ENCODE data around the gene KIR2DL1.
"Not testable (repeated sequence)": the region's sequence is repeated elsewhere in the genome, so short reads cannot be mapped to it uniquely, and the experiment has no call there.

Gene KIR2DL1

DNA sequence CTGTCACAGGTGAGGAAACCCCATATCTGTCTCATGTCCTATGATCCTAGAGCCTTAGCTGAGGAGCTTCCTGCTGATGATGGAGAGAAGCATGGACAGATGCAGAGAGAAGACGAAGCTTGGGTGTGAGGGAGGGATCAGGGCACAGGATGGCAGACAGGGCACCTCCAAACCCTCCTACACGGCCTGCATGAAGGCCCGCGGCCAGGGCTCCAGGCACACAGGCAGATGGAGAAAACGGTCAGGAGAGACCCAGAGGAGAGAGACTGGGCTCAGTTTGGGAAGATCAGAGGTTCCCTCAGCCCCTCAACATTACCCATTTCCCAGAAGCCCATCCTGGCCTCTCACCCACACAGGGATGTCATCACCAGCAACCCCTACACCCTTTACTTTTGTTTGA, 25.5 kb upstream of the KIR2DL1 start:
- not testable (repeated sequence) for H2BK12ac ChIP-seq (ENCODE audit: low read length); H3K27me3 ChIP-seq (ENCODE audit: control insufficient read depth in 3 of 3, insufficient read depth in 3 of 3, low read depth in 1 of 3, low read length in 3 of 3); H2BK5ac ChIP-seq (ENCODE audit: low read length); H3K4me3 ChIP-seq (ENCODE audit: low read length in 2 of 2); H3K14ac ChIP-seq (ENCODE audit: low read length); H3K79me1 ChIP-seq (ENCODE audit: low read depth, low read length); H3K23ac ChIP-seq (ENCODE audit: low read depth, low read length, poor library complexity); H2AFZ ChIP-seq (ENCODE audit: low read length); H3K36me3 ChIP-seq (replicated peaks in 1 of 2; ENCODE audit: control insufficient read depth in 2 of 2, insufficient read depth in 2 of 2, low read length in 2 of 2); H3K27ac ChIP-seq (replicated peaks; ENCODE audit: low read length); H4K91ac ChIP-seq (ENCODE audit: low read depth, low read length, poor library complexity); H2BK15ac ChIP-seq (ENCODE audit: low read length); H4K8ac ChIP-seq (ENCODE audit: low read depth, low read length); H3K9me3 ChIP-seq (replicated peaks in 1 of 2; ENCODE audit: control insufficient read depth in 2 of 2, insufficient read depth in 1 of 2, low read depth in 1 of 2, low read length in 2 of 2); H3K4ac ChIP-seq (ENCODE audit: low read length); H2AK5ac ChIP-seq (ENCODE audit: low read depth, low read length); H3K18ac ChIP-seq (ENCODE audit: low read length); DNase-seq (ENCODE audit: low spot score); H3K9ac ChIP-seq (ENCODE audit: low read depth, low read length, poor library complexity); H3K4me2 ChIP-seq (ENCODE audit: insufficient read depth, low read length, poor library complexity, severe bottlenecking); H3K4me1 ChIP-seq (ENCODE audit: control insufficient read depth in 2 of 2, insufficient read depth in 1 of 2, low read depth in 1 of 2, low read length in 2 of 2); H2BK120ac ChIP-seq (ENCODE audit: low read depth, low read length)
- WGBS, 2 donors (ENCODE audit: extremely low coverage in 2 of 2, insufficient read length in 2 of 2, insufficient replicate concordance in 1 of 2) = no CpG with 5 or more reads among the region's 5 CpGs

DNA sequence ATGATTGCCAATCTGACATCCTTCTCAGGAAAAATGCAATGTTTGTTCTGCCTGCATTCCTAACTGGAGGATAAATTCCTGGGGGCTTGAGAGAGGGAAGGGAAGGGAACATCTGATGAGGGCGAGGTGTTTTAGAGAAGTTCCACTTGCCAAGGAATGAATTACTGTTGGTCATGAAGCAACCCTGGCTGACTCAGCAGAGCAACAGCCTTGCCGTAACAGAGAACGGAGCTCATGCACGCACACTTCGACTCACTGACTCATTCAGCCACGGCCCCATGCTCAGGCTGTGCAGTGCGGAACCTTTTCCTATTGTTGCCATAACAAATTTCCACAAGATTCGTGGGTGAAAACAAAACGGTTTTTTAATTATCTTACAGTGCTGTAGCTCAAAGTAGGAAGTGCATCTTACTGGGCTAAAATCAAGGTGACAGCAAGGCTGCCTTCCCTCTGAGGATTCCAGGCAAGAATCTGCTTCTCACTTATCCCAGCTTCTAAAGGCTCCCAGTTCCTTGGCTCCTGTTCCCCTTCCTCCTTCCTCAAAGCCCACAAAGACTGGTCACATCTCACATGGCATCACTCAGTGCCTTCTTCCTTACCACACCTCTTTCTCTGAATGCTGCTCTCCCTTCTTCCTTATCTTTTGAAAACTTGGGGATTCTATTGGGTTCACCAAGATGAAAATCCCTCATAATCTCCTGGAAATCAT, 21.8 kb upstream of the KIR2DL1 start:
- H2BK12ac ChIP-seq (ENCODE audit: low read length); H3K4me1 ChIP-seq (ENCODE audit: control insufficient read depth in 2 of 2, insufficient read depth in 1 of 2, low read depth in 1 of 2, low read length in 2 of 2); H3K4me3 ChIP-seq (ENCODE audit: low read length in 2 of 2); H3K18ac ChIP-seq (ENCODE audit: low read length); H3K36me3 ChIP-seq (replicated peaks in 1 of 2; ENCODE audit: control insufficient read depth in 2 of 2, insufficient read depth in 2 of 2, low read length in 2 of 2); H3K9ac ChIP-seq (ENCODE audit: low read depth, low read length, poor library complexity); H3K4me2 ChIP-seq (ENCODE audit: insufficient read depth, low read length, poor library complexity, severe bottlenecking); H2BK120ac ChIP-seq (ENCODE audit: low read depth, low read length); H3K23ac ChIP-seq (ENCODE audit: low read depth, low read length, poor library complexity); H2AFZ ChIP-seq (ENCODE audit: low read length); H3K27ac ChIP-seq (replicated peaks; ENCODE audit: low read length); H4K91ac ChIP-seq (ENCODE audit: low read depth, low read length, poor library complexity); DNase-seq (ENCODE audit: low spot score); H3K14ac ChIP-seq (ENCODE audit: low read length); H4K8ac ChIP-seq (ENCODE audit: low read depth, low read length); H2AK5ac ChIP-seq (ENCODE audit: low read depth, low read length); H3K9me3 ChIP-seq (replicated peaks in 1 of 2; ENCODE audit: control insufficient read depth in 2 of 2, insufficient read depth in 1 of 2, low read depth in 1 of 2, low read length in 2 of 2); H3K27me3 ChIP-seq (ENCODE audit: control insufficient read depth in 3 of 3, insufficient read depth in 3 of 3, low read depth in 1 of 3, low read length in 3 of 3); H3K4ac ChIP-seq (ENCODE audit: low read length); H2BK5ac ChIP-seq (ENCODE audit: low read length); H2BK15ac ChIP-seq (ENCODE audit: low read length); H3K79me1 ChIP-seq (ENCODE audit: low read depth, low read length): not testable (repeated sequence)
- WGBS, 2 donors (ENCODE audit: extremely low coverage in 2 of 2, insufficient read length in 2 of 2, insufficient replicate concordance in 1 of 2) = no CpG with 5 or more reads among the region's 9 CpGs

DNA sequence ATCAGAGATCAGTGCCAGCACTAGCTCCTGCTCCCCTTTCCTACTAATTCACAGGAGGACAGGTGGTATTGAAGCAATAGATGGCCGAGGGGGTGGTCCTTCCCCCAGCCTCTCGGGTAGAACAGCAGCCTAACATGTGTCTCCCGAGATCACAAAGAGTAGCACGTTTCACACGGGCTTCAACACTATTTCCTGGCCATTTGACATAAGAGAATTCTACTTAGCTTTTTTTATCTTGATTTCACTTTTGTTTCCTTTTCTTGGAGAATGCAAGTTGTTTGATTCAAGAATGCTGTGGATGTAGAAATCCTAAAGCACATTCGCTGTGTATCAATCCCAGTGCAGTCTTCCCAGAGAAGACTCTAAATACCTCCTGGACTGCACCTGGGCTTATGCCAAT, 19.3 kb upstream of the KIR2DL1 start:
- H3K4ac ChIP-seq (ENCODE audit: low read length); H3K23ac ChIP-seq (ENCODE audit: low read depth, low read length, poor library complexity); H4K91ac ChIP-seq (ENCODE audit: low read depth, low read length, poor library complexity); H2AFZ ChIP-seq (ENCODE audit: low read length); H3K14ac ChIP-seq (ENCODE audit: low read length); H3K4me2 ChIP-seq (ENCODE audit: insufficient read depth, low read length, poor library complexity, severe bottlenecking); H2BK15ac ChIP-seq (ENCODE audit: low read length); H3K36me3 ChIP-seq (replicated peaks in 1 of 2; ENCODE audit: control insufficient read depth in 2 of 2, insufficient read depth in 2 of 2, low read length in 2 of 2); H3K4me3 ChIP-seq (ENCODE audit: low read length in 2 of 2); H2BK5ac ChIP-seq (ENCODE audit: low read length); H2BK120ac ChIP-seq (ENCODE audit: low read depth, low read length); H3K27ac ChIP-seq (replicated peaks; ENCODE audit: low read length); H3K18ac ChIP-seq (ENCODE audit: low read length); H3K27me3 ChIP-seq (ENCODE audit: control insufficient read depth in 3 of 3, insufficient read depth in 3 of 3, low read depth in 1 of 3, low read length in 3 of 3); H2BK12ac ChIP-seq (ENCODE audit: low read length); H3K9ac ChIP-seq (ENCODE audit: low read depth, low read length, poor library complexity); H3K9me3 ChIP-seq (replicated peaks in 1 of 2; ENCODE audit: control insufficient read depth in 2 of 2, insufficient read depth in 1 of 2, low read depth in 1 of 2, low read length in 2 of 2); H3K79me1 ChIP-seq (ENCODE audit: low read depth, low read length); DNase-seq (ENCODE audit: low spot score); H2AK5ac ChIP-seq (ENCODE audit: low read depth, low read length); H3K4me1 ChIP-seq (ENCODE audit: control insufficient read depth in 2 of 2, insufficient read depth in 1 of 2, low read depth in 1 of 2, low read length in 2 of 2); H4K8ac ChIP-seq (ENCODE audit: low read depth, low read length): not testable (repeated sequence)
- WGBS, 2 donors (ENCODE audit: extremely low coverage in 2 of 2, insufficient read length in 2 of 2, insufficient replicate concordance in 1 of 2) = no CpG with 5 or more reads among the region's 6 CpGs

DNA sequence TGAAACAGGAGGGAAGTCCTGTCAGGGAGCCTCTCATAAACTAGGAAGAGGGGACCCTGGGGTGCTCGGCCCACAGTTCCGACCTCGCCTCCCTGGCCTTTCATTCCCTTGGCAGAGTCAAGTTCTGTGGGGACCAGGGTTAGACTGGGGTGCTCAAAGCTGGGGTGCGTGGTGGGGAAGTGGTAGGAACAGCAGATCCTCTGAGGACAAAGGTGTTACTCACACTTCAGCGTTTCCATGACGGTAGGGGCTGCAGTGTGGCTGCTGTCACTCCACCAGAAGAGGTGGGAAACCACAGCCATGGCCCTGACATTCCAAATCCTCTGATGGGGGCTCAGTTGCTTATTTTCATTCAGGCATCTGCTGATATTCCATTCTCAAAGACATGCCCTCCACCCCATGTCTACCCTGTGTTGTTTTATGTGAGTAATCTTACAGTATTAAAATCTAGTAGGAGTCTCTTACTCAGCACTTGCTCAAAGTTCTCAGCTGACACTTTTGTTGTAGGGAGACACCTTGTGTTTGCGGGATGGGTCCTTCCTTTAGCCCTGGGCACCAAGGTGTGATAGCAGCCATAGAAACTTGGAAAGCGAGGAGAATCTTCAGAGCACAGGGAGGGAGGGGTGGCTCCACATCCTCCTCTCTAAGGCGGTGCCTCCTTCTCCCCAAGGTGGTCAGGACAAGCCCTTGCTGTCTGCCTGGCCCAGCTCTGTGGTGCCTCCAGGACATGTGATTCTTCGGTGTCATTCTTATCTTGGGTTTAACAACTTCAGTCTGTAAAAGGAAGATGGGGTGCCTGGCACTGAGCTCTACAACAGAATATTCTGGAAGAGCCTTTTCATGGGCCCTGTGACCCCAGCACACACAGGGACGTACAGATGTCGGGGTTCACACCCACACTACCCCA, 13.1 kb upstream of the KIR2DL1 start:
- H3K27ac ChIP-seq (replicated peaks; ENCODE audit: low read length); H3K4me3 ChIP-seq (ENCODE audit: low read length in 2 of 2); H3K27me3 ChIP-seq (ENCODE audit: control insufficient read depth in 3 of 3, insufficient read depth in 3 of 3, low read depth in 1 of 3, low read length in 3 of 3); H3K9ac ChIP-seq (ENCODE audit: low read depth, low read length, poor library complexity); H3K23ac ChIP-seq (ENCODE audit: low read depth, low read length, poor library complexity); H2BK15ac ChIP-seq (ENCODE audit: low read length); H2AK5ac ChIP-seq (ENCODE audit: low read depth, low read length); H4K8ac ChIP-seq (ENCODE audit: low read depth, low read length); H3K36me3 ChIP-seq (replicated peaks in 1 of 2; ENCODE audit: control insufficient read depth in 2 of 2, insufficient read depth in 2 of 2, low read length in 2 of 2); H2AFZ ChIP-seq (ENCODE audit: low read length); H4K91ac ChIP-seq (ENCODE audit: low read depth, low read length, poor library complexity); H3K9me3 ChIP-seq (replicated peaks in 1 of 2; ENCODE audit: control insufficient read depth in 2 of 2, insufficient read depth in 1 of 2, low read depth in 1 of 2, low read length in 2 of 2); DNase-seq (ENCODE audit: low spot score); H2BK5ac ChIP-seq (ENCODE audit: low read length); H3K79me1 ChIP-seq (ENCODE audit: low read depth, low read length); H3K4me2 ChIP-seq (ENCODE audit: insufficient read depth, low read length, poor library complexity, severe bottlenecking); H3K4ac ChIP-seq (ENCODE audit: low read length); H2BK120ac ChIP-seq (ENCODE audit: low read depth, low read length); H3K18ac ChIP-seq (ENCODE audit: low read length); H3K14ac ChIP-seq (ENCODE audit: low read length); H3K4me1 ChIP-seq (ENCODE audit: control insufficient read depth in 2 of 2, insufficient read depth in 1 of 2, low read depth in 1 of 2, low read length in 2 of 2); H2BK12ac ChIP-seq (ENCODE audit: low read length): not testable (repeated sequence)
- WGBS, 2 donors (ENCODE audit: extremely low coverage in 2 of 2, insufficient read length in 2 of 2, insufficient replicate concordance in 1 of 2) = no CpG with 5 or more reads among the region's 12 CpGs

Data from neuronal stem cell (in vitro differentiated cells).